NB4 (cell line): Measurements from ENCODE around the gene PRICKLE3.
"Not testable (repeated sequence)": the region's sequence is repeated elsewhere in the genome, so short reads cannot be mapped to it uniquely, and the experiment has no call there.

Experiments used
- DNase-seq: peaks from one replicate; pipeline ENCODE4 v3.0.0; 2010; ENCODE audit warnings: low read depth
- H3K4me3 ChIP-seq: one replicate; pipeline ENCODE4 v1.5.1; 2011; ENCODE audit warnings: mild to moderate bottlenecking, low read depth, low read length, moderate library complexity
- CTCF ChIP-seq: IDR thresholded peaks from one replicate; pipeline ENCODE4 v1.5.1; 2012; ENCODE audit warnings: low read depth, low read length
- MYC ChIP-seq: IDR thresholded peaks from 2 replicates; pipeline ENCODE4 v1.6.1; 2011; ENCODE audit warnings: low read depth, low read length
- POLR2A ChIP-seq: IDR thresholded peaks from 2 replicates; pipeline ENCODE4 v1.6.1; 2011; ENCODE audit warnings: mild to moderate bottlenecking; ENCODE audit not compliant: insufficient read length; ENCODE audit errors: extremely low read depth
- TF ChIP-seq, protein P1 (sequence below): IDR thresholded peaks from 2 replicates; pipeline ENCODE4 v1.6.1; 2011; ENCODE audit warnings: low read depth, low read length

The PRICKLE3 gene

GRCh38 chrX:49155243-49155899 is 30.8 kb downstream of the PRICKLE3 start:
- H3K4me3 ChIP-seq: peak overlapping the region; percentile 42
- peak; percentile 80 for DNase-seq
- TF ChIP-seq MYC: no peak
- TF ChIP-seq, protein P1, sequence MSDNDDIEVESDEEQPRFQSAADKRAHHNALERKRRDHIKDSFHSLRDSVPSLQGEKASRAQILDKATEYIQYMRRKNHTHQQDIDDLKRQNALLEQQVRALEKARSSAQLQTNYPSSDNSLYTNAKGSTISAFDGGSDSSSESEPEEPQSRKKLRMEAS: no peak
- TF ChIP-seq POLR2A: no peak
- TF ChIP-seq CTCF: no peak

DNA sequence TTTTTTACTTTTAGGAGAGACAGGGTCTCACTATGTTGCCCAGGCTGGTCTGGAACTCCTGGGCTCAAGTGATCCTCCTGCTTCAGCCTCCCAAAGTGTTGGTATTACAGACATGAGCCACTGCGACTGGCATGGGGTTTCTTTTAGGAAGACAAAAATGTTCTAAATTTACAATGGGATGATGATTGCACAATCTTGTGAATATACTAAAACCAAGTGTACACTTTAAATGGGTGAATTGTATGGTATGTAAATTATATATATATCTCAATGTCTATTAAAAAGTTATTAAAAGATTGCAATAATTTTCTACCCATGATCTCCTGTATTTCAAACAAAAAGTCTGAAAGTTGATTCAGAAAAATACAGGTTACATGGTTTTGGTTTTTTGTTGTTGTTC is 32.7 kb downstream of the PRICKLE3 start:
- no peak overlapping the region for H3K4me3 ChIP-seq
- TF ChIP-seq CTCF (no peak), POLR2A (no peak), MYC (no peak)
- TF ChIP-seq, protein P1: no peak
- DNase-seq: no peak

- not testable (repeated sequence) for DNase-seq, H3K4me3 ChIP-seq
Measured at GRCh38 chrX:49149291-49149690, 36.9 kb downstream of the PRICKLE3 start.

GRCh38 chrX:49148390-49149100 is 37.6 kb downstream of the PRICKLE3 start:
- not testable (repeated sequence) for H3K4me3 ChIP-seq
- peak; percentile 47 for DNase-seq

DNA sequence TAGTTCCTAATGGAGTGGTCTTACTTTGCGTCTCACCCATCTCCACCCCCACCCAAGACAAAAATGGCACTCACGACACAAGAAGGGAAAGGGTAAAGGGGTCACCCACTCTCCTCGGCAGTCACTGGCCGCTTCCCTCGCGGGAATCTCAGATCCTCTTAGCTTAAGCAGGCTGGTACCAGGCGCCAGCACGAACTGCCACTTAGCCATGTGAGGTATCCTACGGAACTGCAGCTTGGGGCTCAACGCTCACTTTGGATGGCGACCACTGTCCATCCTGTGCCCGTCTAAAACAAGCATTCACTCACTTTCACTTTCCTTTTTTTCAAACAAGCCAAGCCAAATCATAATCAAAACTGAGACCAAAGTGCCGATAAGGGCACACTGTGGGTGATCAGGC is 38.2 kb downstream of the PRICKLE3 start:
- TF ChIP-seq CTCF (no peak), POLR2A (no peak), MYC (no peak)
- TF ChIP-seq, protein P1: no peak
- no peak overlapping the region for H3K4me3 ChIP-seq
- no peak for DNase-seq

- TF ChIP-seq CTCF (no peak), MYC (no peak), POLR2A (no peak)
- TF ChIP-seq, protein P1: no peak
- DNase-seq: no peak
- no peak overlapping the region for H3K4me3 ChIP-seq
Measured at GRCh38 chrX:49147282-49147681, 38.9 kb downstream of the PRICKLE3 start.

GRCh38 chrX:49143154-49143553 is 43.0 kb downstream of the PRICKLE3 start:
- DNase-seq, H3K4me3 ChIP-seq: not testable (repeated sequence)
